Effector CD8-positive, alpha-beta T cell (primary cell): ENCODE data around the gene TMEM59.
"Not testable (repeated sequence)": the region's sequence is repeated elsewhere in the genome, so short reads cannot be mapped to it uniquely, and the experiment has no call there.

ENCODE experiments used
- DNase-seq: peaks from one replicate; lab custom pipeline; 2025; lab: John Stamatoyannopoulos, UW

Gene TMEM59

GRCh38 chr1:54013393-54014008 lies 39.5 kb downstream of the TMEM59 start:
- no peak for DNase-seq

GRCh38 chr1:54012863-54013262 lies 40.1 kb downstream of the TMEM59 start:
- DNase-seq: no peak

GRCh38 chr1:54012008-54012325 lies 41.0 kb downstream of the TMEM59 start:
- DNase-seq: no peak

- no peak for DNase-seq
Observed at GRCh38 chr1:54011316-54012007, 41.5 kb downstream of the TMEM59 start.

GRCh38 chr1:54010415-54011117 lies 42.4 kb downstream of the TMEM59 start:
- no peak for DNase-seq

- no peak for DNase-seq
Observed at GRCh38 chr1:54009406-54009805, 43.6 kb downstream of the TMEM59 start.

- no peak for DNase-seq
Observed at GRCh38 chr1:54008876-54009275, 44.1 kb downstream of the TMEM59 start.

GRCh38 chr1:54007613-54008012 lies 45.4 kb downstream of the TMEM59 start:
- no peak for DNase-seq

- no peak for DNase-seq
Observed at GRCh38 chr1:54006508-54006907, 46.5 kb downstream of the TMEM59 start.

GRCh38 chr1:54004481-54005049 lies 48.4 kb downstream of the TMEM59 start:
- no peak for DNase-seq

GRCh38 chr1:54003750-54004480 lies 49.1 kb downstream of the TMEM59 start:
- not testable (repeated sequence) for DNase-seq

GRCh38 chr1:54003249-54003646 lies 49.8 kb downstream of the TMEM59 start:
- DNase-seq: no peak

GRCh38 chr1:54002544-54003248 lies 50.3 kb downstream of the TMEM59 start:
- no peak for DNase-seq

- no peak for DNase-seq
Observed at GRCh38 chr1:54001591-54001990, 51.4 kb downstream of the TMEM59 start.

GRCh38 chr1:53999920-54000319 lies 53.1 kb downstream of the TMEM59 start:
- no peak for DNase-seq

GRCh38 chr1:53998223-53998622 lies 54.8 kb downstream of the TMEM59 start:
- DNase-seq: no peak

- no peak for DNase-seq
Observed at GRCh38 chr1:53995683-53996082, 57.3 kb downstream of the TMEM59 start.

- DNase-seq: not testable (repeated sequence)
Observed at GRCh38 chr1:53994516-53994915, 58.5 kb downstream of the TMEM59 start.

GRCh38 chr1:53992085-53992874 lies 60.7 kb downstream of the TMEM59 start:
- DNase-seq: no peak

- no peak for DNase-seq
Observed at GRCh38 chr1:53987880-53988279, 65.1 kb downstream of the TMEM59 start.

GRCh38 chr1:53986458-53986857 lies 66.5 kb downstream of the TMEM59 start:
- no peak for DNase-seq
